Measurements from ENCODE around the gene TERT.

- TF ChIP-seq SUZ12 (IDR thresholded peaks at IDR 0.05) (no peak), SP1 (IDR thresholded peaks at IDR 0.05) (no peak), PKNOX1 (IDR thresholded peaks at IDR 0.05) (no peak), ELF4 (IDR thresholded peaks at IDR 0.05) (no peak), FOXA1 (IDR thresholded peaks at IDR 0.05) (no peak), LEF1 (IDR thresholded peaks at IDR 0.05; ENCODE audit: borderline replicate concordance) (no peak), TARDBP (IDR thresholded peaks at IDR 0.05) (no peak), ZNF384 (IDR thresholded peaks at IDR 0.05) (no peak), NFRKB (IDR thresholded peaks at IDR 0.05) (no peak)
Measured at GRCh38 chr5:1299961-1300360, 5.1 kb upstream of the TERT start.

Data from HEK293T (cell line).